Activated CD4-positive, alpha-beta memory T cell treated with anti-CD3 and anti-CD28 coated beads for 36 hours (primary cell): ENCODE results near the gene HIF3A. TPM values are rescaled to one million over a fixed set of nuclear protein-coding genes. Genes with fewer than 3 reads are reported as not detected.

Source experiments
- CTCF ChIA-PET: fragments of 350-600 bp; sonication (Branson Sonifier 250); formaldehyde crosslinking; loops from one replicate; lab custom pipeline; 2021; ENCODE audit warnings: antibody characterized with exemption, inconsistent platforms; lab: Charles Lee
- POLR2A ChIA-PET: fragments of 350-600 bp; sonication (Branson Sonifier 250); formaldehyde crosslinking; loops from one replicate; lab custom pipeline; 2021; ENCODE audit warnings: antibody characterized with exemption; lab: Charles Lee
- DNase-seq: peaks from one replicate; pipeline ENCODE4 v3.0.0-alpha.2; 2020
- H3K27ac Mint-ChIP-seq: one replicate; pipeline ENCODE4 v1.8.0; 2021; ENCODE audit warnings: mixed read lengths
- H3K27me3 Mint-ChIP-seq: one replicate; pipeline ENCODE4 v1.8.0; 2021; ENCODE audit warnings: mixed read lengths
- H3K36me3 Mint-ChIP-seq: one replicate; pipeline ENCODE4 v1.8.0; 2021; ENCODE audit warnings: mixed read lengths
- H3K4me1 Mint-ChIP-seq: one replicate; pipeline ENCODE4 v1.8.0; 2021; ENCODE audit warnings: low read depth, mixed read lengths
- H3K4me3 Mint-ChIP-seq: one replicate; pipeline ENCODE4 v1.8.0; 2021; ENCODE audit warnings: mild to moderate bottlenecking, mixed read lengths
- H3K9me3 Mint-ChIP-seq: one replicate; pipeline ENCODE4 v1.8.0; 2021; ENCODE audit warnings: mixed read lengths
- intact Hi-C: fragments of 100-400 bp; cut with micrococcal nuclease; formaldehyde crosslinking; loops from one replicate; pipeline ENCODE4 v1.15.1; 2023
- total RNA-seq, 2 experiments: library from RNA; stranded (reverse); gene quantifications; one replicate each; pipeline ENCODE4 v1.2.3, GENCODE V29; 2021

The HIF3A gene
- total RNA-seq, 2 experiments from 2014 or later = not detected

DNA sequence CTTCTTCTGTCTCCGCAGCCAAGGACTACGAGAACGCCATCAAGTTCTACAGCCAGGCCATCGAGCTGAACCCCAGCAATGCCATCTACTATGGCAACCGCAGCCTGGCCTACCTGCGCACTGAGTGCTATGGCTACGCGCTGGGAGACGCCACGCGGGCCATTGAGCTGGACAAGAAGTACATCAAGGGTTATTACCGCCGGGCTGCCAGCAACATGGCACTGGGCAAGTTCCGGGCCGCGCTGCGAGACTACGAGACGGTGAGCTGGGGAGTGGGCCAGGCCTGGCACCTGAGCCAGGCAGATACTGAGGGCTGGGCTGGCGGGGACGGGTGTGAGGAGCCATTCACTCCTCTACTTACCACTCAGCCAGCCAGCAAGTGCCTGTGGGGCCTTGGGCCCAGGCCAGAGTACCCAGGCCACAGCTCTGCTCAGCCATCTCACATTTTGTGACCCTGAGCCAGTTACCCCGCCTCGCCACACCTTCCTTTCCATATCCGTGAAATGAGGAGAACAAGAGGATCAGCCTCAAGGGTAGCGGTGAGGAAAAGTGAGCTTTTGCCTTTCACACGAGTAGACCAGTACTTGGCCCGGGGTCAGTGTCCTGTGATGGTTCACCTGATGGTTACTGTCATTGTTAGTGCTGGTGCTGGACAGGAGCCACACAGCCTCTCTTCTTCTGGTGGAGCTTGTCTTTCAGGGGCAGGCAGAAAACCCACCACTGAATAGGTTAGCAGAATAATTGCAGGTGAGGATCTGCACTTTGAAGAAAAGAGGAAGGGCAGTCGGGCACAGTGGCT lies 57.1 kb downstream of the HIF3A start:
- intact Hi-C loops = no loop called here
- Mint-ChIP-seq H3K4me3 (no peak overlapping the region), H3K9me3 (no peaks in the 10 kb centered on the region), H3K4me1 (peaks cover 41% of the 10 kb centered on the region), H3K27ac (no peak overlapping the region), H3K36me3 (peaks cover 22% of the 10 kb centered on the region), H3K27me3 (no peaks in the 10 kb centered on the region)
- ChIA-PET POLR2A (no interaction called here), CTCF (interaction anchor here (0.7 kb wide), 1 partner anchor 73 kb away, joined by 4 read pairs; no protein-coding TSS in a partner anchor)
- no peak for DNase-seq

DNA sequence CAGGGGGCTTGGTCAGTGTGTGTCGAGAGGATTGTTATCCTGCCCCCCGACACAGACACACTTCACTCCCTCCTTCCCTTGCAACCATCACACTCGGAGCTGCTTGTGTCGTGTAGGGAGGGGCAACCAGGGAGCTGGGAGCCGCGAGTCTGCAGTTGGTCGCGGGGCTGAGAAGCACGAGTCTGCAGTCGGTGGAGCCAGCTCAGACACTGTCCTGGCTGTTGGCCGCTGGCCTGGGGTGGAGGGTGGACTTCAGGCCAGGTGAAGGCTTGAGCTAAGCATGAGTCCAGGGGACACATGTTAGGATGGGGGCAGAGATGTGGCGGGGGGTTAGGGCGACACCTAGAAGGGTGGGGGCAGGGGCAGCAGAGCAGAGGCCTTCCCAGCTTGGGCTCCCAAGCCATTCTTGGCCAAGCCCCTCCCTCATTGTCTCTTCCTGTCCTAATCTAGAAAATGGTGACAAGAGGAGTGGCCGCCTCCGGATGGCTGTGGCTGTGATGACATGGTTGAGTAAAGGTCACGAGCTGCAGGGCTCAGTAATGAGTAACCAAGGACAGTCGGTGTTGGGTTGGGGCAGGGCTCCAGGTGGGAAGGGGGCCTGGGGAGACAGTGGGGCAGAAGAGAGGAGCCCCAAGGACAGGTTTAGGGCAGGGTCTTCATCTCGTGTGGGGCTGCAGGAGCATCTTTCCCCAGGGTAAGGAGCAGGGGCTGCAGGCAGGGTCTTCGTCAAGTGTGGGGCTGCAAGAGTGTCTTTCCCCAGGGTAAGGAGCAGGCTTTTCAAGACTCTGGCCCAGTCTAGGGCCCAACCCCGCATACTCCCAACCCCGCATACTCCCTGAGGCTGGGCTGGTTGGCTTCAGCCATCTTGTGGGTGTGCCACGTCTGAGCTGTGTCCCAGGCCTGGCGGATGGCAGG lies 58.6 kb downstream of the HIF3A start:
- POLR2A ChIA-PET = no interaction called here
- no peak overlapping the region for H3K4me3 Mint-ChIP-seq
- peaks cover 30% of the 10 kb centered on the region for H3K4me1 Mint-ChIP-seq
- peak; percentile 59 for DNase-seq
- H3K27me3 Mint-ChIP-seq = no peaks in the 10 kb centered on the region
- peak overlapping the region; percentile 40 for H3K27ac Mint-ChIP-seq
- intact Hi-C loops = no loop called here
- CTCF ChIA-PET = interaction anchor here (0.9 to 1.6 kb wide), 5 partner anchors 8 to 40 kb away, joined by 3 to 4 read pairs (median 3); partner anchors contain the start of gene PPP5C
- H3K9me3 Mint-ChIP-seq = no peaks in the 10 kb centered on the region
- peaks cover 26% of the 10 kb centered on the region for H3K36me3 Mint-ChIP-seq

DNA sequence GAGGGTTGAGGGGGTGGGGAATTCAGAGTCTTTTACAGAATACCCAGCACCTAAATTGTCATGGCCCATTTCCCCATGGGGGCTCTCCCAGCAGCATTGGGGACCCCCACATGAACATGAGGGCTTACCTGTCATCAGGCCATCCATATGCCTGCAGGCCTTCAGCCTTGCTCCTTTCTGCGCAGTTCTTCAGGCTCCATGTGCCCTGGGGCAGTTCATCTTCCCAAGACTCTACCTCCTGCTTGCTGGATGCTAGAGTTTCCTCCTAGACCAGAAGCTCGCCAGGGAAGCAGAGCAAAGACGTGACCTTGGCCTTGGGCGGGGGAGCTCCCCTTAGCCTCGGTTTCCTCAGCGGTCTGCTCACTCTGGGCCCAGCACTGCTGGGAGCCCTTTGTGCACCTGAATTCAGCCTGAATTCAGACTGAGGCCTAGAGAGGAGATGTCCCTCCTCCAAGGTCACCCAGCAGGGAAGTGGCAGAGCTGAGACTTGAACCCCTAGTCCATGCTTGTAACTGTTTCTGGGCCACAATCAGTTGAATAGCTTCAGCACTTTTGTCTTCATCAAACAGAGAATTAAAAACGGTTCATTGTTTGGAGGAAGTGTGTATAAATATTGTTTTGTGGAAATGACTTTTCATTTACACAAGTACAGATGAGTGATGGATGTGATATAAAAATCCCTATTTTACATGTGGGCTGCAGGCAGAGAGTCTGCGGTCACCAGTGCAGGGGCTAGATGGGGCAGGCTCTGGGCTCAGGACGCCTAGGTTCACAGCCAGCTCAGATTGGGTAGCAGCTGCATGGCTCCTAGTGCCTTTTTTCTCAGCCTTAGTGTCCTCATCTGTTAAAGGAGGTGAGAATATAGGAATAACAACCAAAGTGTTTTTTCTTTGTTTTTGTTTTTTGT lies 59.6 kb downstream of the HIF3A start:
- peaks cover 26% of the 10 kb centered on the region for H3K36me3 Mint-ChIP-seq
- H3K4me3 Mint-ChIP-seq = no peak overlapping the region
- H3K27ac Mint-ChIP-seq = no peak overlapping the region
- H3K4me1 Mint-ChIP-seq = peaks cover 27% of the 10 kb centered on the region
- CTCF ChIA-PET = interaction anchor here (0.9 to 1.6 kb wide), 4 partner anchors 8 to 38 kb away, joined by 3 to 4 read pairs (median 3); partner anchors contain the start of gene PPP5C
- intact Hi-C loops = no loop called here
- no peak for DNase-seq
- H3K27me3 Mint-ChIP-seq = no peaks in the 10 kb centered on the region
- no peaks in the 10 kb centered on the region for H3K9me3 Mint-ChIP-seq
- POLR2A ChIA-PET = interaction anchor here (0.6 kb wide), 1 partner anchor 487 kb away, joined by 3 read pairs; no protein-coding TSS in a partner anchor

DNA sequence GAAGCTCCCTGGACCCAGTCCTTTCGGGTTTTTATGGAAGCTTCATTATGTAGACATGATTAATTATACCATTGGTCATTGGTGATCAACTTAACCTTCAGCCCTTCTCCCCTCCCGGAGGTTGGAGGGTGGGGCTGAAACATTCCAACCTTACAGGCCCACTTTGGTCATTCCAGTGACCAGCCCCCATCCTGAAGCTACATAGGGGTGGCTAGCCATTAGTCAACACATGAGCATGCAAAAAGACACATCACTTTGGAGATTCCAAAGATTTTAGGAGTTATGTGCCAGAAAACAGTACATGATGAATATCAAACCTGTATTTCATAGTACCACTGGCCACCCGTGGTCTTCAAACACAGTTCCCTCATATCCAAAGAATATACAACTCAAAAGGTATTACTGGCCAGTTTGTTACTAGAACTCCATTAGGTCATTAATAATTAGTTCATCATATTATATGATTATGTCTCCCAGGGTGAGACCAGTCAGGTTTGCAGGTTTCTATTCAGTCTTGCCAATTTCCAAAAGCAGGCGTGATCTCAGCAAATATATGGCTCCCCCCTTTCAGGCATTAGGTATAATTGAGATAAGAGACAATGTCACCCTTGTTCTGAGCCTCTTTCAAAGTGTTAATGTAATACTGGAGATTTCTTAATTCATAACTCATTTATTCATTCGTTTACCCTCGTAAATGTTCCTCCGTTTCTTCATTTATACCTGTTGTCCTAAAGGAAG lies 61.2 kb downstream of the HIF3A start:
- H3K9me3 Mint-ChIP-seq = no peaks in the 10 kb centered on the region
- ChIA-PET POLR2A (no interaction called here), CTCF (interaction anchor here (2.4 kb wide), 1 partner anchor 11 kb away, joined by 10 read pairs; the partner anchor contains the start of gene PPP5C)

DNA sequence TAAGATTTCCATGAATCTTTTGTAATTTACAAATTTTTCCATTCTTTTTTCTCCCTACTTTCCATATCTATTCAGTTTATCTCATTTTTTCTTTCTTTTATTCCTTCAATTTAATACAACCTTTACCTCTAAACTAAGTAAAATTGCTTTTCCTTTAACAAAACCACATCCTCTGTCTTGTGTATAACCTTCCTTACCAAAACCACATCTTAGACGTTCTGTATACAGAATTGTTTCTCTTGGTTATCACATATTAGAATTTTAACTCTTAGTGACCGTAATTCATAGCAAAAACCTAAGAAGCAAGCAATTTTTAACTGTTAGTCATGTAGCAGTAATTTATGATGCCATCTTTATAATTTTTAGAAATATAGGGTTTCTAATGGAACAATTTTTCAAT lies 65.1 kb downstream of the HIF3A start:
- CTCF ChIA-PET = no interaction called here
- no peak for DNase-seq
- Mint-ChIP-seq H3K27me3 (no peaks in the 10 kb centered on the region), H3K4me3 (no peak overlapping the region), H3K9me3 (no peaks in the 10 kb centered on the region), H3K4me1 (peaks cover 20% of the 10 kb centered on the region), H3K36me3 (peaks cover 21% of the 10 kb centered on the region), H3K27ac (no peak overlapping the region)
- POLR2A ChIA-PET = no interaction called here
- intact Hi-C loops = no loop called here

More for the DNA sequence above, 61.2 kb downstream of the HIF3A start:
- H3K4me1 Mint-ChIP-seq = peaks cover 25% of the 10 kb centered on the region
- H3K27ac Mint-ChIP-seq = no peak overlapping the region
- intact Hi-C loops = no loop called here
- peaks cover 26% of the 10 kb centered on the region for H3K36me3 Mint-ChIP-seq
- DNase-seq = no peak
- H3K4me3 Mint-ChIP-seq = no peak overlapping the region
- H3K27me3 Mint-ChIP-seq = no peaks in the 10 kb centered on the region

DNA sequence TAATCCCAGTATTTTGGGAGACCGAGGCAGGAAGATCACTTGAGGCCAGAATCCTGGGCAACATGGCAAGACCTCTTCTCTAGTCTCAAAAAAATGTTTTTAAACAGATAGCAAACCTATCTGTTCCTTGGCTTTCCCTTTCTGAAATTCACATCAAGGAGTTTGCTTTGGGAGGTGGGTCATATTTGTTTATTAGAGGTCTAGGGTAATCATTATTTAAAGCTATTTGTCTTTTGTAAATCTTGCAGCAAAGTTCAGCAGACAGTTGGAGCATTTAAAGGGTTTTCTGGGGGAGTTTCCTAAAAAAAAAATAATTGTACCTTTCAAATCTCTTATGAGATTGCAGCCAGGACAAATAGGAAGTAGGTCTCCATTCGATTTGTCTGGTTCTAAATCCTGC lies 67.5 kb downstream of the HIF3A start:
- intact Hi-C loops = no loop called here
- Mint-ChIP-seq H3K4me3 (no peak overlapping the region), H3K27me3 (no peaks in the 10 kb centered on the region), H3K4me1 (peaks cover 26% of the 10 kb centered on the region), H3K9me3 (no peaks in the 10 kb centered on the region), H3K36me3 (peaks cover 19% of the 10 kb centered on the region), H3K27ac (no peak overlapping the region)
- no peak for DNase-seq
- POLR2A ChIA-PET = no interaction called here
- CTCF ChIA-PET = interaction anchor here (0.5 to 0.7 kb wide), 2 partner anchors 8 to 175 kb away, joined by 3 read pairs; no protein-coding TSS in a partner anchor

DNA sequence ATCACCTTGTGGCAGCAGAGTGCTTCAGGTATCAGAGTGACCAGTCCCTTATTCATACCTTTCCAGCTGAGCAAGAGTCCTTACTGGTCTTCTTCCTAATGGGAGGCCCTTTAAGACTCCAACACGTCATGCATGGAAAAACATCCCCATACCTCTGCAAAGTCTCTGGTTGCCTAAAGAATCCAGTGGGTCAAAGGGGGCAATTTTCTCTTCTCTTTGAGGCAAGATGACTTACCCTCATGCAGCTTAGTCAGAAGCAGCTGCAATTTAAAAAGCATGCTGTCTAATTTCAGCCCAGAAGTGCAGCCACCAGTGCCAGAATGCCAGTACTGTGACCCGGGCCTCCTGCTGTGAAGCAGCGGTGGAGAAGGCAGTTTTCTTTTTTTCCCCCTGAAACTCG lies 68.7 kb downstream of the HIF3A start:
- no peak overlapping the region for H3K27ac Mint-ChIP-seq
- CTCF ChIA-PET = no interaction called here

DNA sequence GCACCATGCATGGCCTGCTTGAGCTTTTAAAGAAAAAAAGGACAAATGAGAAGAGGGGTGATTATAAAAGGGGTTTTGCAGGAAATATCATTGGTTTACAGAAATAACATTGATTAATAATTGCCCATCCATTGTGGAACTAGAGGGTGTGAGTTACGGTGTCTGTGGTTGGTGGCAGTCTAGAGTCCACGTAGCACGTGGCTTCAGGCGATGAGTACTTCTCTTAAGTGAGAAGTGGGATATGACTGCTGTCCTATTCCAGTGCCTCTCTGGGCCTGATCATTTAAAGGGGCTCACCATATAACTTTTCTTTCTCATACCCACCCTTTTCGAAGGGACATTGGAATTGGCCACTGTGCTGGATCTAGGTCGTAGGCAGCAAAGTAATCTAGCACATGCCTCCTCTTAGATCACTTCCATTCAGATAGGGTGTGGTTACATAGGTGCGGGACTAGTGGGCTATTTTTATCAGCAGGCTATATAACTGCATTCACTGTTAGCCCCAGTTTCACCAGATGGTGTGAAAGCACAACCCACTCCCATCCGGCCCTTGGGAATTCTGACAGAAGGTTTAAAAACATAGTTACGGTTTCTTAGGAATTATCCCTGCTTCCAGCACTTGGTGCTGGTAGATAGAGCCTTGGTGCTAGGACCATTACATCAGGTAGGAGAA lies 69.9 kb downstream of the HIF3A start:
- CTCF ChIA-PET = interaction anchor here (1.6 kb wide), 1 partner anchor 20 kb away, joined by 3 read pairs; the partner anchor contains the start of gene PPP5C
- H3K9me3 Mint-ChIP-seq = no peaks in the 10 kb centered on the region
- intact Hi-C loops = no loop called here

More for the DNA sequence above, 68.7 kb downstream of the HIF3A start:
- Mint-ChIP-seq H3K36me3 (peaks cover 17% of the 10 kb centered on the region), H3K4me1 (peaks cover 22% of the 10 kb centered on the region), H3K27me3 (no peaks in the 10 kb centered on the region), H3K4me3 (no peak overlapping the region), H3K9me3 (no peaks in the 10 kb centered on the region)
- DNase-seq = no peak
- intact Hi-C loops = no loop called here
- POLR2A ChIA-PET = no interaction called here

DNA sequence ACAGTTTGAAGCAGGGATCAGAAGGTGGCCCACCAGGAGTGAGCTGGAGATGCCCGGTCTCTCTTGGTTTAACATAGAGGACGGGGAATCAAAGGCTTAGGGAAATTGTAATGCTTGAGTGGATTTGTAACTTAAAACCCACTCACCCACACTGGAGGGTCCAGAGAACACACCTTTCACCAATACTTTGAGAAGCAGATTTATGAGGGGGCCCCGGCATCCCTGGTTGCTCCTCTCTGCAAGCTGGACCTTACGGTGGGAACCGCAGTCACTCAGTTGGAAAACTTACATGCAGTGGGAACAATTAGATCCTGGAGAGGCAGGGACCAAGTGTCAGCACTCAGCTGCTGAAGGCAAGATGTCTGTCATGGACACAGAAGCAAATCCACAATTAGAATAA lies 70.6 kb downstream of the HIF3A start:
- DNase-seq = no peak
- Mint-ChIP-seq H3K4me3 (no peak overlapping the region), H3K27ac (no peak overlapping the region)

More for the DNA sequence above, 69.9 kb downstream of the HIF3A start:
- H3K4me3 Mint-ChIP-seq = no peak overlapping the region
- DNase-seq = no peak
- POLR2A ChIA-PET = no interaction called here
- H3K36me3 Mint-ChIP-seq = peaks cover 17% of the 10 kb centered on the region
- H3K4me1 Mint-ChIP-seq = peaks cover 24% of the 10 kb centered on the region
- no peaks in the 10 kb centered on the region for H3K27me3 Mint-ChIP-seq
- no peak overlapping the region for H3K27ac Mint-ChIP-seq

DNA sequence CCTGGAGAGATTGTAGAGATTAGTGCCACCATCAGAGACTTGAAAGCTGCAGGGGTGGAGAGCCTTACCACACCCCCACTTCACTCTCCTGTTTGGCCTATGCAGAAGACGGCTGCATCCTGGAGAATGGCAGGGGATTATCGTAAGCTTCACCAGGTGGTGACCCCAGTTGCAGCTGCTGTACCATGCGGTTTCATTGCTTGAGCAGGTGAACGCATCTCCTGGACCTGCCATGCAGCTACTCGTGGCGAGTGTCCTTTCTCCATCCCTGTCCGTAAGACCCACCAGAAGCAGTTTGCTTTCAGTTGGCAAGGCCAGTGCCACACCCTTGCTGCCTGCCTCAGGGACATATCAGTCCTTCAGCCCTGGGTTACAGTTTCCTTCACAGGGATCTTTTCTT lies 71.3 kb downstream of the HIF3A start:
- no peaks in the 10 kb centered on the region for H3K9me3 Mint-ChIP-seq
- POLR2A ChIA-PET = no interaction called here
- intact Hi-C loops = no loop called here
- H3K4me1 Mint-ChIP-seq = peaks cover 22% of the 10 kb centered on the region
- H3K36me3 Mint-ChIP-seq = peaks cover 14% of the 10 kb centered on the region
- no peak for DNase-seq
- no peak overlapping the region for H3K4me3 Mint-ChIP-seq
- CTCF ChIA-PET = interaction anchor here (1.6 kb wide), 1 partner anchor 21 kb away, joined by 3 read pairs; the partner anchor contains the start of gene PPP5C
- no peaks in the 10 kb centered on the region for H3K27me3 Mint-ChIP-seq
- no peak overlapping the region for H3K27ac Mint-ChIP-seq

More for the DNA sequence above, 70.6 kb downstream of the HIF3A start:
- CTCF ChIA-PET = interaction anchor here (1.6 kb wide), 1 partner anchor 21 kb away, joined by 3 read pairs; the partner anchor contains the start of gene PPP5C
- H3K36me3 Mint-ChIP-seq = peaks cover 14% of the 10 kb centered on the region
- POLR2A ChIA-PET = no interaction called here
- peaks cover 22% of the 10 kb centered on the region for H3K4me1 Mint-ChIP-seq
- no peaks in the 10 kb centered on the region for H3K27me3 Mint-ChIP-seq
- H3K9me3 Mint-ChIP-seq = no peaks in the 10 kb centered on the region
- intact Hi-C loops = no loop called here
